Gastrocnemius medialis (tissue), 4 donors: ENCODE data around the gene PDIA6. TPM values are rescaled to one million over a fixed set of nuclear protein-coding genes. Genes with fewer than 3 reads are reported as not detected.

Experiments used
- ATAC-seq, 2 donors: fragments of 150-250 bp; one replicate each; pipeline ENCODE4 v1.9.1; 2016
- DNase-seq, 2 donors: peaks; one replicate each; pipeline ENCODE4 v3.0.0-alpha.2; 2019
- H3K27ac ChIP-seq, 4 donors: fragments of 200-600 bp; sonication (generic); 1 replicate in 1 of 4; 2 replicates in 3 of 4; pipeline ENCODE4 v1.5.1; 2016 to 2018; ENCODE audit warnings: mild to moderate bottlenecking in 2 of 4, moderate library complexity in 1 of 4
- H3K27me3 ChIP-seq, 3 donors: fragments of 200-600 bp; sonication (generic) in 2 of 3; 1 replicate in 1 of 3; 2 replicates in 2 of 3; pipeline versions ENCODE4 v1.5.1 to v1.6.0; 2016 to 2019; ENCODE audit warnings: mild to moderate bottlenecking in 1 of 3, moderate library complexity in 1 of 3
- H3K36me3 ChIP-seq, 2 donors: fragments of 200-600 bp; sonication (generic) in 1 of 2; one replicate each; pipeline ENCODE4 v1.5.1; 2017 to 2018
- H3K4me1 ChIP-seq, 2 donors: fragments of 200-600 bp; sonication (generic) in 1 of 2; one replicate each; pipeline ENCODE4 v1.5.1; 2016 to 2017; ENCODE audit warnings: mild to moderate bottlenecking in 2 of 2
- H3K4me3 ChIP-seq, 4 donors: fragments of 200-600 bp; sonication (generic) in 3 of 4; 1 replicate in 1 of 4; 2 replicates in 3 of 4; pipeline ENCODE4 v1.5.1; 2016 to 2019; ENCODE audit warnings: mild to moderate bottlenecking in 2 of 4
- H3K9me3 ChIP-seq, 3 donors: fragments of 200-600 bp; sonication (generic) in 2 of 3; 1 replicate in 1 of 3; 2 replicates in 2 of 3; pipeline ENCODE4 v1.5.1; 2016 to 2019
- POLR2A ChIP-seq, 2 donors: fragments of 450-650 bp; IDR thresholded peaks; one replicate each; pipeline ENCODE4 v1.6.1; 2017; ENCODE audit warnings: antibody characterized with exemption in 2 of 2, mild to moderate bottlenecking in 2 of 2, moderate library complexity in 2 of 2
- in situ Hi-C, 4 donors: fragments of 200-750 bp; cut with MboI; loops; one replicate each; pipeline versions ENCODE4 v1.15.0 to v1.8.0; 2017; ENCODE audit warnings: low sequenced_read_pairs in 4 of 4
- intact Hi-C: fragments of 100-400 bp; cut with DNase I; formaldehyde crosslinking; loops from one replicate; pipeline ENCODE4 v1.15.1; 2023; ENCODE audit warnings: low total_unique reads
- total RNA-seq, 4 donors: library from RNA; depleted of rRNA; stranded (reverse); fragments of >200 nt; gene quantifications; one replicate each; pipeline versions ENCODE4 v1.1.0 to v1.2.3, GENCODE V29; 2016
- TF ChIP-seq, protein P1 (sequence below), 5 experiments: fragments of 450-650 bp in 3 of 5; fragments of 200-600 bp in 2 of 5; sonication (generic) in 2 of 5; IDR thresholded peaks in 4 of 5; conservative IDR thresholded peaks in 1 of 5; 1 replicate in 4 of 5; 2 replicates in 1 of 5; pipeline ENCODE4 v1.5.1; 2016 to 2019; ENCODE audit warnings: antibody characterized with exemption in 5 of 5, mild to moderate bottlenecking in 3 of 5, moderate library complexity in 3 of 5

The PDIA6 gene
- total RNA-seq, 4 donors from 2014 or later = 32.0 to 72.4 (median 54.2) TPM

DNA sequence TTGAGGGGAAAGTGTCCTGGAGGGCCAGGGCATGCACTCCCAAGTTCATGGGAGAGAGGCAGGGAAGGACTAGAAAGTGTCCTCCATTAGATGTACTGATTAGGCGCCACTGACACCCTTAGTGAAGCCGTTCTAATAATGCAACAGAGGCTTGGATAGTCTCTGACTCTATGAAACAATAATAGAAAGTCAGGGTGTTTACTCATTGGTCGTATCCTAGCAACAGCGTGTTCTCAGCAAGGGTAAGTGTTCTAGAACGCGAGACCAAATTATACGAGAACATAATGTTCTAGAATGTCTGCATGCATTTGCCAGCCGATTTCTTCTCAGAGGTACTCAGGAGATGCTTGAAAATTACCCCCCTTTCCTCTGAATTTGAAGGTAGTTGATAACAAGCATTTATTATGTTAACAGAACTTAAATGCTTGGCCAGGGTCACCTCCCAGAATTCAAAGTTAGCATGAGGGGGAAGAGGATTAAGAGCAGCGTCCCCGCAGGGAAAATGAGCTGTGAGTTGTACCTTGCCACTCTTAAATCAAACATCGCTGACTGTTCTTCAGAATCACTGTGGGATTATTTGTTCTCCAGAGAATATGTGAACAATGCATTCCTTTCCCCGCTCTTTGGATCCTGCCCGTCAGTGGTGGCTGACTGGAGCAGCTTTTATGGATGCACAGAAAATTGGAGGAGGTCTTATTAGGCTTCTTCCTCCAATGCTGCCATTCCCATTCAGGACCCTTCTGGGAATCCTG lies 33.7 kb upstream of the PDIA6 start:
- Histone ChIP-seq H3K27ac (peak overlapping the region; percentile 86 to 94 (median 92)), H3K9me3 (no peaks in the 10 kb centered on the region), H3K36me3 (no peaks in the 10 kb centered on the region), H3K27me3 (no peaks in the 10 kb centered on the region), H3K4me3 (peak overlapping the region in 3 of 4 donors; percentile 2 to 46 (median 30)), H3K4me1 (peaks cover 46 to 54% of the 10 kb centered on the region in 2 donors)
- DNase-seq (peak; percentile 39 to 41), ATAC-seq (peak; percentile 71 to 78)
- intact Hi-C loops = loop anchor here (2.0 to 10.0 kb wide), 3 partner anchors 19 to 1291 kb away; partner anchors contain the start of gene ADAM17
- TF ChIP-seq, protein P1, sequence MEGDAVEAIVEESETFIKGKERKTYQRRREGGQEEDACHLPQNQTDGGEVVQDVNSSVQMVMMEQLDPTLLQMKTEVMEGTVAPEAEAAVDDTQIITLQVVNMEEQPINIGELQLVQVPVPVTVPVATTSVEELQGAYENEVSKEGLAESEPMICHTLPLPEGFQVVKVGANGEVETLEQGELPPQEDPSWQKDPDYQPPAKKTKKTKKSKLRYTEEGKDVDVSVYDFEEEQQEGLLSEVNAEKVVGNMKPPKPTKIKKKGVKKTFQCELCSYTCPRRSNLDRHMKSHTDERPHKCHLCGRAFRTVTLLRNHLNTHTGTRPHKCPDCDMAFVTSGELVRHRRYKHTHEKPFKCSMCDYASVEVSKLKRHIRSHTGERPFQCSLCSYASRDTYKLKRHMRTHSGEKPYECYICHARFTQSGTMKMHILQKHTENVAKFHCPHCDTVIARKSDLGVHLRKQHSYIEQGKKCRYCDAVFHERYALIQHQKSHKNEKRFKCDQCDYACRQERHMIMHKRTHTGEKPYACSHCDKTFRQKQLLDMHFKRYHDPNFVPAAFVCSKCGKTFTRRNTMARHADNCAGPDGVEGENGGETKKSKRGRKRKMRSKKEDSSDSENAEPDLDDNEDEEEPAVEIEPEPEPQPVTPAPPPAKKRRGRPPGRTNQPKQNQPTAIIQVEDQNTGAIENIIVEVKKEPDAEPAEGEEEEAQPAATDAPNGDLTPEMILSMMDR (IDR thresholded peaks at IDR 0.05 in 4 of 5, conservative IDR thresholded peaks at IDR 0.05 in 1 of 5) = no peak
- TF ChIP-seq POLR2A (IDR thresholded peaks at IDR 0.05) = peak; percentile 69 to 72
- in situ Hi-C loops = loop anchor here in 2 of 4 donors (25.0 kb wide), 3 partner anchors 566 to 716 kb away; no protein-coding TSS in a partner anchor

DNA sequence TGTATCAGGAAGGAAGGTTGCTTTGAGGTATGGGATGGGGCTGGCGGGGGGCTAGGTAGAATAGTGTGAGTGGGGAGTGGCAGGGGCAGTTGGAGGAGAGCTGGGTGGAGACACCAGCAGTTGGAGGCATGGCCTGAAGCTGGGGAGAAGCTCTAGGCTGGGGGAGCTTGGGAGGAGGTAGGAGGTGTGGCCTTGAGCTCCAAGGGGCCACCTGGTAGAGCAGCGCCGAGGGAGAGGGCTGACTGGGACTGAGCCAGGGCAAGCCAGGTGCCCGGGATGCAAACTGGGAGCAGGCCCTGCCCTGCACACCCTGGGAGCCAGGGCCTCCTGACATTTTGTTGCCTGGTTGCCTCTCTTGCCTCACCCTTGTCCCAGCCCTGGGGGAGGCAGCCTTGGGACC lies 33.1 kb upstream of the PDIA6 start:
- intact Hi-C loops = loop anchor here (2.0 to 10.0 kb wide), 3 partner anchors 19 to 1291 kb away; partner anchors contain the start of gene ADAM17
- Histone ChIP-seq H3K36me3 (no peaks in the 10 kb centered on the region), H3K9me3 (no peaks in the 10 kb centered on the region), H3K27ac (peak overlapping the region; percentile 86 to 94 (median 92)), H3K27me3 (no peaks in the 10 kb centered on the region), H3K4me1 (peaks cover 46 to 54% of the 10 kb centered on the region in 2 donors), H3K4me3 (peak overlapping the region in 3 of 4 donors; percentile 2 to 46 (median 30))
- ATAC-seq (no peak), DNase-seq (no peak)
- in situ Hi-C loops = loop anchor here in 2 of 4 donors (25.0 kb wide), 3 partner anchors 567 to 717 kb away; no protein-coding TSS in a partner anchor
- no peak for TF ChIP-seq POLR2A (IDR thresholded peaks at IDR 0.05)
- TF ChIP-seq, protein P1 (IDR thresholded peaks at IDR 0.05 in 4 of 5, conservative IDR thresholded peaks at IDR 0.05 in 1 of 5) = no peak

DNA sequence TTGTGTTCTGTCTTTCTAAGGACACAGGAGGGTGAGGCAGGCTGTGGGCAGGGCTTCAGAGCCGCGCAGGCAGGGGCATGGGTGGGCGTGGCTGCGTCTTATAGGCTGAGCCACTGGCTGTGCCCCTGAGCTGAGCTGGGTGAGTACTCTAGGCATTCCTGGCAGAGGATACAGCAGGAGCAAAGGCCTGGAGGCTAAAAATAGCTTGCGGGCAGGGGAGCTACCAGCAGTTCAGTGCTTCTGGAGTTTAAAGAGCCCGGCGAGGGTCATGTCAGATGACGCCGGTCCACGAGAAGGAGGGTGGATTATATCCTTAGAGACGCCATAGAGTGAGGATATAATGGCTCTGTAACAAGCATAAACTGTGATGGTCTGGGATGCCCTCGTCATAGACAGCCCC lies 31.5 kb upstream of the PDIA6 start:
- H3K36me3 ChIP-seq = no peaks in the 10 kb centered on the region
- H3K9me3 ChIP-seq = no peaks in the 10 kb centered on the region
- no peaks in the 10 kb centered on the region for H3K27me3 ChIP-seq
- H3K27ac ChIP-seq = peak overlapping the region; percentile 86 to 94 (median 92)
- peak; percentile 92 to 95 for DNase-seq
- TF ChIP-seq, protein P1 (IDR thresholded peaks at IDR 0.05 in 4 of 5, conservative IDR thresholded peaks at IDR 0.05 in 1 of 5) = no peak
- peak; percentile 50 to 59 for TF ChIP-seq POLR2A (IDR thresholded peaks at IDR 0.05)
- in situ Hi-C loops (loop anchor here in 3 of 4 donors (5.0 to 25.0 kb wide), 4 partner anchors 278 to 718 kb away; no protein-coding TSS in a partner anchor), intact Hi-C loops (loop anchor here (10.0 kb wide), 2 partner anchors 851 to 1289 kb away; partner anchors contain the start of gene ADAM17)
- H3K4me3 ChIP-seq = peak overlapping the region; percentile 2 to 46 (median 40)
- H3K4me1 ChIP-seq = peaks cover 46 to 54% of the 10 kb centered on the region in 2 donors
- peak; percentile 75 to 78 for ATAC-seq

DNA sequence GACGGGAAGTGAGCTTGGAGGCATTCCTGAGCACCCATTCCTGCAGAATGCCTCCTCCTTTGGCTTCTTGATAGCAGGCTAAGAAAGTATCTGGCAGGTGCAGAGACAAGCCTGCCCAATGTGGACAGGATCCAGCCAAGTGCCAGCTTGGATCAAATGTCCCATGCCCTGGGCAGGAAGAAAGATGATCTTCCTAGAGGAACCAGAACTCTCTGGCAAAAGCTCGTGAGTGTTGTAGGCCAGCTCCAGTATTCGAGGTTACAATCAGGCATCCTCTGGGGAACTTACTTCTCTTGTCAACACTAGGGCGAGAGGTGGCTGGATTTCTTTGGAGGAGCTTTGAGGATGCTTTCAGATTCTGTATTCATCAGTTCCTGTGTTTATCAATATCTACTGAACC lies 29.9 kb upstream of the PDIA6 start:
- H3K4me1 ChIP-seq = peaks cover 46 to 49% of the 10 kb centered on the region in 2 donors
- peak; percentile 46 to 65 for ATAC-seq
- no peaks in the 10 kb centered on the region for H3K27me3 ChIP-seq
- H3K4me3 ChIP-seq = no peak overlapping the region
- intact Hi-C loops = loop anchor here (2.0 to 10.0 kb wide), 3 partner anchors 88 to 1288 kb away; partner anchors contain the start of gene ADAM17
- H3K36me3 ChIP-seq = no peaks in the 10 kb centered on the region
- TF ChIP-seq, protein P1 (IDR thresholded peaks at IDR 0.05 in 4 of 5, conservative IDR thresholded peaks at IDR 0.05 in 1 of 5) = no peak
- peak in 1 of 2 donors; percentile 37 for TF ChIP-seq POLR2A (IDR thresholded peaks at IDR 0.05)
- H3K9me3 ChIP-seq = no peaks in the 10 kb centered on the region
- DNase-seq = peak; percentile 53 to 82
- in situ Hi-C loops = loop anchor here in 3 of 4 donors (5.0 to 25.0 kb wide), 4 partner anchors 280 to 720 kb away; no protein-coding TSS in a partner anchor
- H3K27ac ChIP-seq = peak overlapping the region; percentile 86 to 94 (median 92)
